Glutamatergic neuron (in vitro differentiated cells): Measurements from ENCODE around the gene EPB41L2. TPM values are rescaled to one million over a fixed set of nuclear protein-coding genes. Genes with fewer than 3 reads are reported as not detected.

Experiments used
- DNase-seq: peaks from one replicate; pipeline ENCODE4 v3.0.0; 2022
- H3K27ac Mint-ChIP-seq: one replicate; pipeline ENCODE4 v1.8.0; 2020; ENCODE audit warnings: mild to moderate bottlenecking, mixed read lengths, inconsistent platforms; ENCODE audit not compliant: unreplicated experiment
- H3K27me3 Mint-ChIP-seq: one replicate; pipeline ENCODE4 v1.8.0; 2020; ENCODE audit warnings: mild to moderate bottlenecking, moderate library complexity, mixed read lengths, inconsistent platforms; ENCODE audit not compliant: unreplicated experiment
- H3K36me3 Mint-ChIP-seq: one replicate; pipeline ENCODE4 v1.8.0; 2020; ENCODE audit warnings: mild to moderate bottlenecking, mixed read lengths, inconsistent platforms; ENCODE audit not compliant: unreplicated experiment
- H3K4me1 Mint-ChIP-seq: one replicate; pipeline ENCODE4 v1.8.0; 2020; ENCODE audit warnings: mild to moderate bottlenecking, low read depth, mixed read lengths, inconsistent platforms; ENCODE audit not compliant: unreplicated experiment
- H3K4me3 Mint-ChIP-seq: one replicate; pipeline ENCODE4 v1.8.0; 2020; ENCODE audit warnings: mild to moderate bottlenecking, mixed read lengths, inconsistent platforms; ENCODE audit not compliant: unreplicated experiment
- H3K9me3 Mint-ChIP-seq: one replicate; pipeline ENCODE4 v1.8.0; 2020; ENCODE audit warnings: mild to moderate bottlenecking, moderate library complexity, mixed read lengths, inconsistent platforms; ENCODE audit not compliant: unreplicated experiment
- total RNA-seq: library from RNA; stranded (reverse); fragmentation: NEBNext Ultra II Directional; extraction: Animal tissue kit (Norgen Biotek cat#: 25700); gene quantifications from one replicate; pipeline ENCODE4 v1.2.1, GENCODE V29; 2021; ENCODE audit not compliant: unreplicated experiment
- TF ChIP-seq, protein P1 (sequence below): fragments of 200-600 bp; sonication (generic); IDR thresholded peaks from one replicate; pipeline ENCODE4 v1.5.0; 2021; ENCODE audit not compliant: partially characterized antibody, unreplicated experiment

The EPB41L2 gene
- total RNA-seq, 1 donor from 2014 or later: 36.2 TPM

DNA sequence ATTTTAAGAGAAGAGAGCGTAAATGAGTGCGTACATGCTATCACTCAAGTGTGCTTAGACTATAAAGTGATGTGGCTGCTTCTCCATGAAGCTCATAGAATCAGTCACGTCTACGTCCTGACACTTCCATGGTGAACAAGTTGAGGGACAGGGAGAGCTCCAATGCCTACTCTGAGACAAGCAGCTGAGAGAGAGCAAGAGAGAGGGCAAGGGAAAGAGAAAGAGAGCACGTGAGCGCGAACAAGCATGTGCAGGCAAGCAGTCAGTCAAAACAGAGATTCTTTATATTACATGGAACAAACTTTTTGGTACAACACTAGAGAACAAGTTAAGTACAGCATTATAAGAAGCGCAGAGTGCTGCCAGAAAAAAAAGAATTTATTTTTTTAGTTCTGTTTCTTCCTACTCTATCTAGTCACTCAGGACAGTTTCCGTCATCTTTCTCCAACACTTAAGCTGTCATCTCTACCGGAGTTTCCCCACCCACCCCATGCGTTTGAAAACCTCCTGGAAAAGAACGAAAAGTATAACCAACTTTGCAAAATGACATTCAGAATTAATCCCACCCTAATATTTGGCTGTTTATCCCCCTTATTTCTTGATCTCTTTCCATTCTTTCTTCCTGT, 61.8 kb downstream of the EPB41L2 start:
- no peak overlapping the region for H3K27ac Mint-ChIP-seq
- TF ChIP-seq, protein P1, sequence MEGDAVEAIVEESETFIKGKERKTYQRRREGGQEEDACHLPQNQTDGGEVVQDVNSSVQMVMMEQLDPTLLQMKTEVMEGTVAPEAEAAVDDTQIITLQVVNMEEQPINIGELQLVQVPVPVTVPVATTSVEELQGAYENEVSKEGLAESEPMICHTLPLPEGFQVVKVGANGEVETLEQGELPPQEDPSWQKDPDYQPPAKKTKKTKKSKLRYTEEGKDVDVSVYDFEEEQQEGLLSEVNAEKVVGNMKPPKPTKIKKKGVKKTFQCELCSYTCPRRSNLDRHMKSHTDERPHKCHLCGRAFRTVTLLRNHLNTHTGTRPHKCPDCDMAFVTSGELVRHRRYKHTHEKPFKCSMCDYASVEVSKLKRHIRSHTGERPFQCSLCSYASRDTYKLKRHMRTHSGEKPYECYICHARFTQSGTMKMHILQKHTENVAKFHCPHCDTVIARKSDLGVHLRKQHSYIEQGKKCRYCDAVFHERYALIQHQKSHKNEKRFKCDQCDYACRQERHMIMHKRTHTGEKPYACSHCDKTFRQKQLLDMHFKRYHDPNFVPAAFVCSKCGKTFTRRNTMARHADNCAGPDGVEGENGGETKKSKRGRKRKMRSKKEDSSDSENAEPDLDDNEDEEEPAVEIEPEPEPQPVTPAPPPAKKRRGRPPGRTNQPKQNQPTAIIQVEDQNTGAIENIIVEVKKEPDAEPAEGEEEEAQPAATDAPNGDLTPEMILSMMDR: no peak
- no peak overlapping the region for H3K4me3 Mint-ChIP-seq
- H3K4me1 Mint-ChIP-seq: peaks cover 11% of the 10 kb centered on the region
- no peaks in the 10 kb centered on the region for H3K36me3 Mint-ChIP-seq
- no peaks in the 10 kb centered on the region for H3K27me3 Mint-ChIP-seq
- no peak for DNase-seq
- no peaks in the 10 kb centered on the region for H3K9me3 Mint-ChIP-seq

DNA sequence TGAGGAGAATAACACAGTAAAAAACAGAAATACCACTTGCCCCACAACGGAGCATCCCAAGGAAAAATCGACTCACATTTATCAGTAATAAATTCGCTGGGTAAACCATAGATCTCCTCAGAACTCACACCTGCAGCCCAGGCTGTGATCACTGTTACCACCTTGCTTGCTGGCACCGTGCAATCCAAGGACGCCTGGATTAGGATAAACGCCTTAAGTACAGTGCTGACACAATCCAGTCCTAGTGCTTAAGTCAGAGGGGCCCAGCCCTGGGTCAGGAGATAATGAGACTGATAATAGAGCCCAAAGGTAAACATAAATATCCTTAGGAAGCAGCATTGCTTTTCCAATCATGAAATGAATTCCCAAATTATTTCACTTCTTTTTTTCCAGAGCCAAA, 62.5 kb downstream of the EPB41L2 start:
- Mint-ChIP-seq H3K4me1 (peaks cover 11% of the 10 kb centered on the region), H3K4me3 (no peak overlapping the region), H3K27me3 (no peaks in the 10 kb centered on the region), H3K36me3 (no peaks in the 10 kb centered on the region), H3K27ac (no peak overlapping the region), H3K9me3 (no peaks in the 10 kb centered on the region)
- TF ChIP-seq, protein P1: no peak
- DNase-seq: no peak

DNA sequence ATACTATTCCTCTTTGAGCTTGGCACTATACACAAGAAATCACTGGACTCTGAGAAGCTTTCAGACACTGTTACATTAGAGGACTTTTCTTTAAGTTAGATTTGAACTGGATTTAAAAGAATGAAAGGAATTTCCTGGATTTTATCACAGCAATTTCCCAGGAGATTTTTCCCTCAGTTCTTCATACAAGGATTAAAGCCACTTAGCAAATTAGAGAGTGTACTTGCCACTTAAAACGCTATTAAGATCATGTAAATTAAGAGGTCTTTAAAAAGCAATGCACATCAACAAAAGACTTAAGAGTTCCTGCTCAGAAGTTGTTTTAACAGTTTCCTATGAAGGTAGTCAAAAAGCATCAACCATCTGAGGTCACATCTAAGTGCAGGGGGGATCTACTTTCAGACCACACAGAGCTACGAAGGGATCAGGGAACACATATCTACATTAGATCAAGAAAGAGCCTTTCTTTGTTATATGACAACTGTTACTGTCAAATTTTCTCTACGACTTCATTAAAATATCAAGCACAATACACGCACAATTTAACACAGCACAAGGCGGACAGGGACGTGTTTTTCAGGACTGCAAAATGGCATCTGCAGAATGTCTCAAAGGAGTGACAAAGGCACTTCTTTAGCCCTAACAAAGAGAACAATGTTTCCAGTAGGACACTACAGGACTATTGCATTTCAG, 65.8 kb downstream of the EPB41L2 start:
- no peaks in the 10 kb centered on the region for H3K9me3 Mint-ChIP-seq
- no peaks in the 10 kb centered on the region for H3K36me3 Mint-ChIP-seq
- H3K4me1 Mint-ChIP-seq: peaks cover 5% of the 10 kb centered on the region
- TF ChIP-seq, protein P1: no peak
- no peak overlapping the region for H3K27ac Mint-ChIP-seq
- no peak overlapping the region for H3K4me3 Mint-ChIP-seq
- no peaks in the 10 kb centered on the region for H3K27me3 Mint-ChIP-seq
- no peak for DNase-seq

DNA sequence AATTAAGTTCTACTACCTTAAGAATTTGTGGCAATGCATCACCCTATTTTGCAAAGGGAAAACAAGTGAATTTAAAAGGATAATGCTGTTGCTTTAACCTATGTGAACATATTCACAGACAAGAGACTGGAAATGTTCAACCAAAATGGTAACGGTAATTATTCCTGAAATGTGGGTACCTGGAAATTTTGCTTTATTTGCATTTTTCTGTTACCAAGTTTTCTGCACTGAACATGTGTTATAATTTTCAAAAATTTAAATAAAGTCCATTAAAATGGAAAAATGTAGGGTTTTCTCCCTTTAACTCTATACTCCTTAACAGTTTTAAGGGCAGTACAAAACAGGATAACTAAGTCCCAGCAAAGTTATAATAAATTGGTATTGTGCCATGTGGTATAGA, 66.4 kb downstream of the EPB41L2 start:
- H3K27ac Mint-ChIP-seq: no peak overlapping the region
- H3K36me3 Mint-ChIP-seq: no peaks in the 10 kb centered on the region

More for the DNA sequence above, 66.4 kb downstream of the EPB41L2 start:
- peaks cover 5% of the 10 kb centered on the region for H3K4me1 Mint-ChIP-seq
- H3K27me3 Mint-ChIP-seq: no peaks in the 10 kb centered on the region
- no peak for DNase-seq
- H3K9me3 Mint-ChIP-seq: no peaks in the 10 kb centered on the region
- H3K4me3 Mint-ChIP-seq: no peak overlapping the region
- TF ChIP-seq, protein P1: no peak
